GM12892 (cell line): ENCODE measurements around the gene FTO.
"Not testable (repeated sequence)": the region's sequence is repeated elsewhere in the genome, so short reads cannot be mapped to it uniquely, and the experiment has no call there.

ENCODE experiments used
- DNase-seq: peaks from one replicate; pipeline ENCODE4 v3.0.0; 2011; ENCODE audit not compliant: insufficient read length
- FAIRE-seq: peaks from 2 replicates; lab custom pipeline; 2011; peaks lifted over from hg19 to GRCh38; lab: Jason Lieb, UNC
- POLR2A ChIP-seq: IDR thresholded peaks from 2 replicates; pipeline ENCODE4 v1.6.1; 2011; ENCODE audit warnings: low read depth, low read length, control low read depth
- POLR2AphosphoS5 ChIP-seq: IDR thresholded peaks from 2 replicates; pipeline ENCODE4 v1.6.1; 2011; ENCODE audit warnings: low read depth, low read length, control low read depth
- TAF1 ChIP-seq: IDR thresholded peaks from 2 replicates; pipeline ENCODE4 v1.6.1; 2011; ENCODE audit warnings: low read depth, mild to moderate bottlenecking, control low read depth, low read length, borderline replicate concordance

The FTO gene

GRCh38 chr16:53843084-53843483 lies 139.1 kb downstream of the FTO start:
- FAIRE-seq = no peak
- TF ChIP-seq TAF1 (no peak), POLR2AphosphoS5 (no peak), POLR2A (no peak)

DNA sequence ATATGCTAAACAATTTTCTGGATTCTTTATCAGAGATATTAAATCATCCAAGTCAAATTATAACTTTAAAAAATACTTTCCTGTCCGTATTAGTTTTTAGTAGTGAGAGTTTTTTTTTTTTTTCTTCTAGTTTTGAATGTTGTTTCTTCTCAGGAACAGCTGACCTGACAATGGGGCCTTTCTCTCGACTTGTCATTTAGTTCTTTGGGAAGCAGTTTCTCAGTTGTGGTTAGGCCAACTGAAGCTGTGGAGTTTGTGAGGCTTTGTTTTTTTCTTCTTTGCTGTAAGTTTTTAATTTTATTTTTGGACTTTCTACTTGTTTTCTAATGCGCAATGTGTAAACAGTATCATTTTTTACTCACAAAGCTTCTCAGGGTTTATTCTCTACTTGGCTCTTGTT lies 140.8 kb downstream of the FTO start:
- TF ChIP-seq TAF1 (no peak), POLR2AphosphoS5 (no peak), POLR2A (no peak)
- DNase-seq = no peak
- FAIRE-seq = no peak

More at GRCh38 chr16:53843084-53843483, 139.1 kb downstream of the FTO start:
- DNase-seq = no peak

DNA sequence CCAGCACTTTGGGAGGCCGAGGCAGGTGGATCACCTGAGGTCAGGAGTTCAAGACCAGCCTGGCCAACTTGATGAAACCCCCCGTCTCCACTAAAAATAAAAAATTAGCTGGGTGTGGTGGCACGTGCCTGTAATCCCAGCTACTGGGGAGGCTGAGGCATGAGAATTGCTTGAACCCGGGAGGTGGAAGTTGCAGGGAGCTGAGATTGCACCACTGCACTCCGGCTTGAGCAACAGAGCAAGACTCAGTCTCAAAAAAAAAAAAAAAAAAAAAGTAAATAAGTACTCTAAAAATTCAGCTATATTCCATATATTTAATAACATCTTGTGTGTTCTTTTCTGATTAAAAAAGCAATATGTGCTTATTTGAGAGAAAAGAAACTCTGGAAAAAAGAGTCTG lies 142.6 kb downstream of the FTO start:
- FAIRE-seq, DNase-seq: not testable (repeated sequence)

GRCh38 chr16:53846971-53847370 lies 143.0 kb downstream of the FTO start:
- TF ChIP-seq TAF1 = no peak
- no peak for TF ChIP-seq POLR2AphosphoS5
- no peak for TF ChIP-seq POLR2A
- DNase-seq = no peak
- no peak for FAIRE-seq

DNA sequence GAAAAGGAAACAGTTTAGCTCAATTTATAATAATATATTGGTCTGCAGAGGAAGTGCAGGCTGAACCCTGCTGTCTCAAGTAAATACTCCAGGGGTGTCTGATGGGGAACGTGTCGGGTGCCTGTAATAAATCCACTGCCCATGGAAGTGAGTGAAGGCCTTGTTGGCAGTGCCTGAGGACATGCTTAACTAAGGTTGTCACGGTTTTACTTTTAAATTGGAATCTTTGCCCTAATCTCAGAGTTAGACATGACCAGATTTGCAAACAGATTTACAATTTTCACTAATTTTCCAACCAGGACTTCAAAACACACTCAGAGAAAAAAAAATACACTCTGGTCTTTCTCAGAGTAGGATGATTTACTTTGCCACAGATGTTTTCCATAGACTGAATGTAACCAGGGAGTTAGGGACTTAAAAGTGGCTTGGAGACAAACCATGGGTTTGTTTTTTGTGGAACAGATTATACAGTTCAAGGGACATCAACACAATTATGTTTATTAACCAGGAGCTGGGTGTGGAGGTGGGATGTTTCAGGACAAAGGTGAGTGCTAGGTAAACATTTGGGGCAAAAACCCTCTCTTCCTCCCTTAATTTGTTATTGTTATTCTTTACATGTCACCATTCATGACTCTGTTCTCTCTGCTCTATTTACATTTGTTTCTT lies 144.5 kb downstream of the FTO start:
- no peak for FAIRE-seq
- DNase-seq = no peak
- no peak for TF ChIP-seq POLR2A
- no peak for TF ChIP-seq TAF1
- no peak for TF ChIP-seq POLR2AphosphoS5

GRCh38 chr16:53848950-53849349 lies 145.0 kb downstream of the FTO start:
- FAIRE-seq (no peak), DNase-seq (no peak)
- TF ChIP-seq POLR2AphosphoS5 (no peak), POLR2A (no peak), TAF1 (no peak)

GRCh38 chr16:53849585-53849984 lies 145.6 kb downstream of the FTO start:
- no peak for FAIRE-seq

DNA sequence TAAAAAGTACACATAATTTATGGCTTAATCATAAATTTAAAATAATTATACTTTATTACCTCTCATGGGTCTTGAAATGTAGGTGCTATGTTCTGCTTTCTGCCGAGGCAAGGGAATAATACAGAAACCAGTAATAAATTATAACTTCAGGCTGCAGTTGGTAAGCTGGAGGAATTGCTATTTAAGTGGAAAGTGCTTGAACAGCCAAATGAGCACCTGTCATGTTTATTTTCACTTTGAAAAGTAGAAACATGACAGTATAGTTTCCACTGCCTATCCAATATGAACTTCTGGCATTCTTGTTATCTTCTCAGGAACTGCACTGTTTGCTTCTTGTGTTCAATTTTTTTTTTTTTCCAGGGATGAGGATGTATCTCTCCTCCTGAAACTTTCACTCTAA lies 146.0 kb downstream of the FTO start:
- no peak for DNase-seq
- no peak for FAIRE-seq
- TF ChIP-seq POLR2AphosphoS5 = no peak
- no peak for TF ChIP-seq POLR2A
- no peak for TF ChIP-seq TAF1

More at GRCh38 chr16:53849585-53849984, 145.6 kb downstream of the FTO start:
- no peak for TF ChIP-seq POLR2A
- no peak for TF ChIP-seq TAF1
- no peak for TF ChIP-seq POLR2AphosphoS5
- no peak for DNase-seq

DNA sequence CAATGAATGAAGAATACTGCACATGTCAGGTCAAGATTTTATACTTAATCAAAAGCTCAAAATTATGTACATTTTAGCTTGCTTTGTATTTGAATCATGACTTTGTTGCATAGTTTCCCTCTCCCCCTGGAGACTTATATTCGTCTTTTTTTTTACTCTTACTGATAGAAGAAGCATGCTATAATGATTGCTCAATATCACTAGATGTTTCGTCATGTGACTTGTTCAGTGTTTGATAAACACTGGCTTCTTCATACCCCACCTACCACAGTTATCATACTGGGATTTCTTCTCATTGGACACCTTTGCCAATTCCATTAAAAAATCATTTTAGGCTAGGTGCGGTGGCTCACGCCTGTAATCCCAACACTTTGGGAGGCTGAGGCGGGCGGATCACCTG lies 148.7 kb downstream of the FTO start:
- no peak for TF ChIP-seq POLR2A
- no peak for TF ChIP-seq TAF1
- no peak for TF ChIP-seq POLR2AphosphoS5
- DNase-seq (no peak), FAIRE-seq (no peak)

GRCh38 chr16:53855056-53855455 lies 151.1 kb downstream of the FTO start:
- TF ChIP-seq POLR2A (no peak), POLR2AphosphoS5 (no peak), TAF1 (no peak)
- DNase-seq (no peak), FAIRE-seq (no peak)

- TF ChIP-seq POLR2AphosphoS5 (no peak), POLR2A (no peak), TAF1 (no peak)
- FAIRE-seq = no peak
- no peak for DNase-seq
These were observed 151.6 kb downstream of the FTO start for GRCh38 chr16:53855511-53855910.

GRCh38 chr16:53859995-53860540 lies 156.1 kb downstream of the FTO start:
- no peak for DNase-seq
- TF ChIP-seq POLR2AphosphoS5 (no peak), POLR2A (no peak), TAF1 (no peak)
- FAIRE-seq = no peak

DNA sequence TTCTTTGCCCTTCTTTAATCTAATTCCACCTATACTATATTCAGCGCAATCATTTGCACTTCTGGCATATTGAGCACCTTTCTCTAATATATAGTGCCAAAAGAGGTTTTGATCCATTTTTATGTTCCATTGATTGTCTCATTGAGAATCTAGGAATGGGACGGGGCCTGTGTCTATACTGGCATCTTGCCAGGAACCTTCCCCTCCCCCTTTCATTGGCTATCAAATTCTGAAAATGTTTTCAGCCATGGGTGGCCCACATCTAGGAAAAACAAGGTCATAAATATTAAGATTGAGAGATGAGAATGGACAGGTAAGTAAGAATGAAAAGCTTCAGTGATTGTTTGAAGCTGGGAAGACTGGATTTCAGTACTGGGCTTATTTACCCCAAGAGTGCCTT lies 159.9 kb downstream of the FTO start:
- DNase-seq (no peak), FAIRE-seq (no peak)
- TF ChIP-seq TAF1 (no peak), POLR2A (no peak), POLR2AphosphoS5 (no peak)
